GM19193 (cell line): Measurements from ENCODE around the gene RAP2C.

ENCODE experiments used
- POLR2A ChIP-seq: IDR thresholded peaks from 4 replicates; pipeline ENCODE4 v1.6.1; 2011; ENCODE audit not compliant: insufficient read depth, insufficient read length; ENCODE audit errors: extremely low read depth

Gene RAP2C

GRCh38 chrX:132165651-132166050 lies 53.6 kb downstream of the RAP2C start:
- TF ChIP-seq POLR2A = no peak

GRCh38 chrX:132165005-132165404 lies 54.2 kb downstream of the RAP2C start:
- no peak for TF ChIP-seq POLR2A

- no peak for TF ChIP-seq POLR2A
These were observed 66.1 kb downstream of the RAP2C start for GRCh38 chrX:132153166-132153565.
